Measurements from ENCODE around the gene SUGCT. TPM values are rescaled to one million over a fixed set of nuclear protein-coding genes. Genes with fewer than 3 reads are reported as not detected.

The SUGCT gene
- total RNA-seq (1 to 10 TPM; 1.4 to 6.8 (median 2.1) TPM), polyA plus RNA-seq (10 to 100 TPM in 1 of 3 donors, 1 to 10 TPM in 2; 1.7 to 13.6 (median 4.8) TPM)
- long read RNA-seq, donor 1 = 0 reads
- long read RNA-seq, donor 2 = 0 reads

- Histone ChIP-seq H3K27ac (peak within 1 kb of the TSS; percentile 89 to 95 (median 93)), H3K27me3 (replicated peaks in 1 of 7) (peaks cover 0 to 10% (median 0%) of the 10 kb centered on the region in 7 donors), H3K36me3 (peaks cover 0 to 10% (median 0%) of the 10 kb centered on the region in 6 donors), H3K4me3 (peak within 1 kb of the TSS; percentile 80 to 98 (median 91)), H3K4me1 (peaks cover 20 to 55% (median 42%) of the 10 kb centered on the region in 6 donors), H3K9me3 (no peaks in the 10 kb centered on the region)
- intact Hi-C loops (cut with DNase I; ENCODE audit: low total_unique reads) = no loop called here
- WGBS, 5 donors = 0 to 2% (median 1%) methylated on average over 20 to 75 of the region's 75 CpGs
- TF ChIP-seq CTCF (IDR thresholded peaks at IDR 0.05 in 8 of 11, conservative IDR thresholded peaks at IDR 0.05 in 3 of 11) (peak; percentile 86 to 100 (median 99)), POLR2AphosphoS5 (IDR thresholded peaks at IDR 0.05) (peak; percentile 79 to 86 (median 82)), POLR2A (IDR thresholded peaks at IDR 0.05) (peak in 1 of 3 donors; percentile 47)
- DNase-seq = peak; percentile 96
Measured at GRCh38 chr7:40134428-40135316, at the start of gene SUGCT, which contains the start of gene MPLKIP. Gene SUGCT (plus strand): TSS chr7:40135005. Gene MPLKIP (minus strand): TSS chr7:40134622. CDS start chr7:40134567, 55 bp downstream.

GRCh38 chr7:40092182-40092581, 42.6 kb upstream of the SUGCT start:
- WGBS, 5 donors = 92 to 99% (median 96%) methylated on average over 2 of the region's 2 CpGs

GRCh38 chr7:40093631-40094350, 41.0 kb upstream of the SUGCT start:
- Histone ChIP-seq H3K4me3 (no peak overlapping the region), H3K27me3 (replicated peaks in 1 of 7) (no peaks in the 10 kb centered on the region), H3K9me3 (no peaks in the 10 kb centered on the region), H3K36me3 (peaks cover under 1 to 85% (median 56%) of the 10 kb centered on the region in 6 donors), H3K4me1 (no peaks in the 10 kb centered on the region), H3K27ac (no peak overlapping the region)
- no peak for DNase-seq
- WGBS, 5 donors = 86 to 93% (median 91%) methylated on average over 8 of the region's 8 CpGs
- TF ChIP-seq POLR2AphosphoS5 (IDR thresholded peaks at IDR 0.05) = no peak
- TF ChIP-seq CTCF (IDR thresholded peaks at IDR 0.05 in 8 of 11, conservative IDR thresholded peaks at IDR 0.05 in 3 of 11) = no peak
- intact Hi-C loops (cut with DNase I; ENCODE audit: low total_unique reads) = no loop called here

More at GRCh38 chr7:40092182-40092581, 42.6 kb upstream of the SUGCT start:
- intact Hi-C loops (cut with DNase I; ENCODE audit: low total_unique reads) = no loop called here
- no peak for TF ChIP-seq POLR2A (IDR thresholded peaks at IDR 0.05)
- TF ChIP-seq POLR2AphosphoS5 (IDR thresholded peaks at IDR 0.05) = no peak
- no peak for TF ChIP-seq CTCF (IDR thresholded peaks at IDR 0.05 in 8 of 11, conservative IDR thresholded peaks at IDR 0.05 in 3 of 11)
- Histone ChIP-seq H3K4me1 (no peaks in the 10 kb centered on the region), H3K27me3 (replicated peaks in 1 of 7) (no peaks in the 10 kb centered on the region), H3K27ac (no peak overlapping the region), H3K9me3 (no peaks in the 10 kb centered on the region), H3K36me3 (peaks cover 7 to 94% (median 66%) of the 10 kb centered on the region in 6 donors), H3K4me3 (no peak overlapping the region)
- no peak for DNase-seq
